ENCODE data around the gene CYP1A2. TPM values are rescaled to one million over a fixed set of nuclear protein-coding genes. Genes with fewer than 3 reads are reported as not detected.

CYP1A2 gene
- total RNA-seq, 1 donor from 2014 or later = not detected

- intact Hi-C loops (cut with DNase I) = no loop called here
- ATAC-seq (no peak), DNase-seq (ENCODE audit: low spot score) (no peak)
These were observed 46.3 kb downstream of the CYP1A2 start for GRCh38 chr15:74794970-74795349.

- DNase-seq (ENCODE audit: low spot score) (no peak), ATAC-seq (no peak)
- intact Hi-C loops (cut with DNase I) = no loop called here
These were observed 47.5 kb downstream of the CYP1A2 start for GRCh38 chr15:74795966-74796625.

GRCh38 chr15:74798388-74799254 is 50.0 kb downstream of the CYP1A2 start:
- ATAC-seq (no peak), DNase-seq (ENCODE audit: low spot score) (no peak)
- intact Hi-C loops (cut with DNase I) = no loop called here

- ATAC-seq (no peak), DNase-seq (ENCODE audit: low spot score) (no peak)
- intact Hi-C loops (cut with DNase I) = no loop called here
These were observed 50.7 kb downstream of the CYP1A2 start for GRCh38 chr15:74799255-74799855.

GRCh38 chr15:74799856-74800558 is 51.4 kb downstream of the CYP1A2 start:
- DNase-seq (ENCODE audit: low spot score) (peak; percentile 83), ATAC-seq (peak; percentile 91)
- intact Hi-C loops (cut with DNase I) = loop anchor here (2.0 kb wide), 1 partner anchor 29 kb away; no protein-coding TSS in a partner anchor

GRCh38 chr15:74800559-74801094 is 52.0 kb downstream of the CYP1A2 start:
- no peak for DNase-seq (ENCODE audit: low spot score)
- peak; percentile 13 for ATAC-seq
- intact Hi-C loops (cut with DNase I) = loop anchor here (2.0 kb wide), 1 partner anchor 30 kb away; no protein-coding TSS in a partner anchor

GRCh38 chr15:74801311-74801997 is 52.8 kb downstream of the CYP1A2 start:
- intact Hi-C loops (cut with DNase I) = loop anchor here (2.0 kb wide), 1 partner anchor 31 kb away; no protein-coding TSS in a partner anchor
- DNase-seq (ENCODE audit: low spot score) (no peak), ATAC-seq (no peak)

- no peak for DNase-seq (ENCODE audit: low spot score)
- ATAC-seq = no peak
- intact Hi-C loops (cut with DNase I) = no loop called here
These were observed 53.6 kb downstream of the CYP1A2 start for GRCh38 chr15:74802290-74802689.

- intact Hi-C loops (cut with DNase I) = no loop called here
- DNase-seq (ENCODE audit: low spot score) = no peak
- no peak for ATAC-seq
These were observed 54.3 kb downstream of the CYP1A2 start for GRCh38 chr15:74802862-74803447.

GRCh38 chr15:74804935-74805334 is 56.3 kb downstream of the CYP1A2 start:
- intact Hi-C loops (cut with DNase I) = no loop called here
- ATAC-seq = no peak
- no peak for DNase-seq (ENCODE audit: low spot score)

Small RNAs within 50 kb of the gene (microRNA-seq; reads per million reads assigned to microRNA genes)
- gene MIR4513 = not detected

Other genes with a start within 250 kb of the CYP1A2 start
- 5.5 TPM for gene ARID3B, start 207.6 kb upstream of the CYP1A2 start, total RNA-seq
- gene CLK3, start 133.0 kb upstream of the CYP1A2 start, total RNA-seq = 81.7 TPM
- gene EDC3, start 52.8 kb upstream of the CYP1A2 start, total RNA-seq = 32.5 TPM
- 0.18 TPM for gene CYP1A1, start 23.3 kb upstream of the CYP1A2 start, total RNA-seq
- 43.7 TPM for gene CSK, start 33.2 kb downstream of the CYP1A2 start, total RNA-seq
- not detected for gene LMAN1L, start 64.0 kb downstream of the CYP1A2 start, total RNA-seq
- gene CPLX3, start 77.8 kb downstream of the CYP1A2 start, total RNA-seq = not detected
- 26.5 TPM for gene ULK3, start 94.3 kb downstream of the CYP1A2 start, total RNA-seq
- gene SCAMP2, start 124.5 kb downstream of the CYP1A2 start, total RNA-seq = 68.2 TPM
- 38.2 TPM for gene MPI, start 141.2 kb downstream of the CYP1A2 start, total RNA-seq
- gene FAM219B, start 158.0 kb downstream of the CYP1A2 start, total RNA-seq = 72.9 TPM
- 66.3 TPM for gene COX5A, start 189.2 kb downstream of the CYP1A2 start, total RNA-seq
- 6.0 TPM for gene RPP25, start 207.9 kb downstream of the CYP1A2 start, total RNA-seq
- gene SCAMP5, start 246.7 kb downstream of the CYP1A2 start, total RNA-seq = 7.6 TPM